Fibroblast of lung (primary cell): ENCODE data around the gene IGF1.

Source experiments
- EZH2 ChIP-seq: IDR thresholded peaks from 2 replicates; pipeline ENCODE4 v1.5.1; 2012; ENCODE audit warnings: low read length, control low read depth, mild to moderate bottlenecking; ENCODE audit errors: missing control alignments
- TF ChIP-seq, protein P1 (sequence below), 2 donors: IDR thresholded peaks in 1 of 2; conservative IDR thresholded peaks in 1 of 2; 1 replicate in 1 of 2; 2 replicates in 1 of 2; pipeline ENCODE4 v1.5.1; 2011 to 2012; ENCODE audit warnings: low read length in 2 of 2, control low read depth in 1 of 2, inconsistent platforms in 1 of 2, low read depth in 1 of 2, mild to moderate bottlenecking in 1 of 2

GRCh38 chr12:102481705-102482425, 1.5 kb upstream of the IGF1 start:
- no peak for TF ChIP-seq EZH2
- TF ChIP-seq, protein P1, sequence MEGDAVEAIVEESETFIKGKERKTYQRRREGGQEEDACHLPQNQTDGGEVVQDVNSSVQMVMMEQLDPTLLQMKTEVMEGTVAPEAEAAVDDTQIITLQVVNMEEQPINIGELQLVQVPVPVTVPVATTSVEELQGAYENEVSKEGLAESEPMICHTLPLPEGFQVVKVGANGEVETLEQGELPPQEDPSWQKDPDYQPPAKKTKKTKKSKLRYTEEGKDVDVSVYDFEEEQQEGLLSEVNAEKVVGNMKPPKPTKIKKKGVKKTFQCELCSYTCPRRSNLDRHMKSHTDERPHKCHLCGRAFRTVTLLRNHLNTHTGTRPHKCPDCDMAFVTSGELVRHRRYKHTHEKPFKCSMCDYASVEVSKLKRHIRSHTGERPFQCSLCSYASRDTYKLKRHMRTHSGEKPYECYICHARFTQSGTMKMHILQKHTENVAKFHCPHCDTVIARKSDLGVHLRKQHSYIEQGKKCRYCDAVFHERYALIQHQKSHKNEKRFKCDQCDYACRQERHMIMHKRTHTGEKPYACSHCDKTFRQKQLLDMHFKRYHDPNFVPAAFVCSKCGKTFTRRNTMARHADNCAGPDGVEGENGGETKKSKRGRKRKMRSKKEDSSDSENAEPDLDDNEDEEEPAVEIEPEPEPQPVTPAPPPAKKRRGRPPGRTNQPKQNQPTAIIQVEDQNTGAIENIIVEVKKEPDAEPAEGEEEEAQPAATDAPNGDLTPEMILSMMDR (conservative IDR thresholded peaks at IDR 0.05 in 1 of 2, IDR thresholded peaks at IDR 0.05 in 1 of 2; ENCODE audit: low read depth in 1 of 2, low read length in 2 of 2): no peak
